ENCODE results near the gene KCNJ15.

KCNJ15 gene

GRCh38 chr21:38299671-38300070 is 42.9 kb downstream of the KCNJ15 start:
- Histone ChIP-seq H3K4me1 (ENCODE audit: insufficient read depth, low read length) (no peaks in the 10 kb centered on the region), H3K4me3 (ENCODE audit: low read length) (no peak overlapping the region), H3K36me3 (ENCODE audit: insufficient read depth, low read length) (no peaks in the 10 kb centered on the region), H3K27me3 (ENCODE audit: insufficient read depth, low read length) (no peaks in the 10 kb centered on the region), H3K9me3 (ENCODE audit: low read length) (no peaks in the 10 kb centered on the region), H2AFZ (ENCODE audit: low read depth, low read length) (no peak overlapping the region)

GRCh38 chr21:38300141-38300578 is 43.4 kb downstream of the KCNJ15 start:
- Histone ChIP-seq H3K27me3 (ENCODE audit: insufficient read depth, low read length) (no peaks in the 10 kb centered on the region), H3K9me3 (ENCODE audit: low read length) (no peaks in the 10 kb centered on the region), H3K4me3 (ENCODE audit: low read length) (no peak overlapping the region), H3K36me3 (ENCODE audit: insufficient read depth, low read length) (no peaks in the 10 kb centered on the region), H2AFZ (ENCODE audit: low read depth, low read length) (no peak overlapping the region), H3K4me1 (ENCODE audit: insufficient read depth, low read length) (no peaks in the 10 kb centered on the region)

- Histone ChIP-seq H3K4me1 (ENCODE audit: insufficient read depth, low read length) (no peaks in the 10 kb centered on the region), H3K4me3 (ENCODE audit: low read length) (no peak overlapping the region)
These were observed 44.8 kb downstream of the KCNJ15 start for GRCh38 chr21:38301321-38302214.

GRCh38 chr21:38303300-38303699 is 46.5 kb downstream of the KCNJ15 start:
- Histone ChIP-seq H3K9me3 (ENCODE audit: low read length) (no peaks in the 10 kb centered on the region), H3K36me3 (ENCODE audit: insufficient read depth, low read length) (no peaks in the 10 kb centered on the region), H3K27me3 (ENCODE audit: insufficient read depth, low read length) (no peaks in the 10 kb centered on the region), H2AFZ (ENCODE audit: low read depth, low read length) (no peak overlapping the region), H3K4me3 (ENCODE audit: low read length) (no peak overlapping the region), H3K4me1 (ENCODE audit: insufficient read depth, low read length) (peaks cover 3% of the 10 kb centered on the region)

More at GRCh38 chr21:38301321-38302214, 44.8 kb downstream of the KCNJ15 start:
- H3K9me3 ChIP-seq (ENCODE audit: low read length), result no peaks in the 10 kb centered on the region
- no peaks in the 10 kb centered on the region for H3K36me3 ChIP-seq (ENCODE audit: insufficient read depth, low read length)
- no peaks in the 10 kb centered on the region for H3K27me3 ChIP-seq (ENCODE audit: insufficient read depth, low read length)
- no peak overlapping the region for H2AFZ ChIP-seq (ENCODE audit: low read depth, low read length)

GRCh38 chr21:38306433-38307141 is 49.8 kb downstream of the KCNJ15 start:
- Histone ChIP-seq H3K27me3 (ENCODE audit: insufficient read depth, low read length) (no peaks in the 10 kb centered on the region), H3K36me3 (ENCODE audit: insufficient read depth, low read length) (no peaks in the 10 kb centered on the region), H3K4me1 (ENCODE audit: insufficient read depth, low read length) (peaks cover 5% of the 10 kb centered on the region), H3K9me3 (ENCODE audit: low read length) (no peaks in the 10 kb centered on the region), H3K4me3 (ENCODE audit: low read length) (no peak overlapping the region), H2AFZ (ENCODE audit: low read depth, low read length) (no peak overlapping the region)

- H3K4me1 ChIP-seq (ENCODE audit: insufficient read depth, low read length), result peaks cover 5% of the 10 kb centered on the region
- H3K36me3 ChIP-seq (ENCODE audit: insufficient read depth, low read length), result no peaks in the 10 kb centered on the region
- no peak overlapping the region for H3K4me3 ChIP-seq (ENCODE audit: low read length)
- no peaks in the 10 kb centered on the region for H3K9me3 ChIP-seq (ENCODE audit: low read length)
- H3K27me3 ChIP-seq (ENCODE audit: insufficient read depth, low read length), result no peaks in the 10 kb centered on the region
- no peak overlapping the region for H2AFZ ChIP-seq (ENCODE audit: low read depth, low read length)
These were observed 51.2 kb downstream of the KCNJ15 start for GRCh38 chr21:38307771-38308531.

GRCh38 chr21:38308532-38309119 is 51.8 kb downstream of the KCNJ15 start:
- Histone ChIP-seq H3K36me3 (ENCODE audit: insufficient read depth, low read length) (no peaks in the 10 kb centered on the region), H3K27me3 (ENCODE audit: insufficient read depth, low read length) (no peaks in the 10 kb centered on the region), H3K4me3 (ENCODE audit: low read length) (no peak overlapping the region), H3K4me1 (ENCODE audit: insufficient read depth, low read length) (peaks cover 5% of the 10 kb centered on the region), H3K9me3 (ENCODE audit: low read length) (no peaks in the 10 kb centered on the region), H2AFZ (ENCODE audit: low read depth, low read length) (no peak overlapping the region)

- H2AFZ ChIP-seq (ENCODE audit: low read depth, low read length), result no peak overlapping the region
- H3K4me1 ChIP-seq (ENCODE audit: insufficient read depth, low read length), result peaks cover 5% of the 10 kb centered on the region
- H3K27me3 ChIP-seq (ENCODE audit: insufficient read depth, low read length), result no peaks in the 10 kb centered on the region
- no peaks in the 10 kb centered on the region for H3K9me3 ChIP-seq (ENCODE audit: low read length)
- H3K4me3 ChIP-seq (ENCODE audit: low read length), result no peak overlapping the region
- H3K36me3 ChIP-seq (ENCODE audit: insufficient read depth, low read length), result no peaks in the 10 kb centered on the region
These were observed 54.1 kb downstream of the KCNJ15 start for GRCh38 chr21:38310646-38311485.

GRCh38 chr21:38311765-38312164 is 55.0 kb downstream of the KCNJ15 start:
- Histone ChIP-seq H3K4me3 (ENCODE audit: low read length) (no peak overlapping the region), H2AFZ (ENCODE audit: low read depth, low read length) (no peak overlapping the region), H3K4me1 (ENCODE audit: insufficient read depth, low read length) (peaks cover 5% of the 10 kb centered on the region), H3K9me3 (ENCODE audit: low read length) (no peaks in the 10 kb centered on the region), H3K27me3 (ENCODE audit: insufficient read depth, low read length) (no peaks in the 10 kb centered on the region), H3K36me3 (ENCODE audit: insufficient read depth, low read length) (no peaks in the 10 kb centered on the region)

- Histone ChIP-seq H3K27me3 (ENCODE audit: insufficient read depth, low read length) (no peaks in the 10 kb centered on the region), H3K4me3 (ENCODE audit: low read length) (no peak overlapping the region), H2AFZ (ENCODE audit: low read depth, low read length) (no peak overlapping the region), H3K9me3 (ENCODE audit: low read length) (no peaks in the 10 kb centered on the region), H3K36me3 (ENCODE audit: insufficient read depth, low read length) (no peaks in the 10 kb centered on the region), H3K4me1 (ENCODE audit: insufficient read depth, low read length) (peaks cover 5% of the 10 kb centered on the region)
These were observed 56.0 kb downstream of the KCNJ15 start for GRCh38 chr21:38312822-38313221.

- H2AFZ ChIP-seq (ENCODE audit: low read depth, low read length), result no peak overlapping the region
- no peaks in the 10 kb centered on the region for H3K4me1 ChIP-seq (ENCODE audit: insufficient read depth, low read length)
- H3K36me3 ChIP-seq (ENCODE audit: insufficient read depth, low read length), result no peaks in the 10 kb centered on the region
- no peaks in the 10 kb centered on the region for H3K9me3 ChIP-seq (ENCODE audit: low read length)
- no peak overlapping the region for H3K4me3 ChIP-seq (ENCODE audit: low read length)
- H3K27me3 ChIP-seq (ENCODE audit: insufficient read depth, low read length), result no peaks in the 10 kb centered on the region
These were observed 57.8 kb downstream of the KCNJ15 start for GRCh38 chr21:38314558-38314957.

- Histone ChIP-seq H3K36me3 (ENCODE audit: insufficient read depth, low read length) (no peaks in the 10 kb centered on the region), H2AFZ (ENCODE audit: low read depth, low read length) (no peak overlapping the region), H3K9me3 (ENCODE audit: low read length) (no peaks in the 10 kb centered on the region), H3K4me1 (ENCODE audit: insufficient read depth, low read length) (no peaks in the 10 kb centered on the region), H3K27me3 (ENCODE audit: insufficient read depth, low read length) (no peaks in the 10 kb centered on the region), H3K4me3 (ENCODE audit: low read length) (no peak overlapping the region)
These were observed 58.3 kb downstream of the KCNJ15 start for GRCh38 chr21:38315122-38315521.

Measured in neuron (in vitro differentiated cells).